ENCODE measurements around the gene NOX5.

Gene NOX5

DNA sequence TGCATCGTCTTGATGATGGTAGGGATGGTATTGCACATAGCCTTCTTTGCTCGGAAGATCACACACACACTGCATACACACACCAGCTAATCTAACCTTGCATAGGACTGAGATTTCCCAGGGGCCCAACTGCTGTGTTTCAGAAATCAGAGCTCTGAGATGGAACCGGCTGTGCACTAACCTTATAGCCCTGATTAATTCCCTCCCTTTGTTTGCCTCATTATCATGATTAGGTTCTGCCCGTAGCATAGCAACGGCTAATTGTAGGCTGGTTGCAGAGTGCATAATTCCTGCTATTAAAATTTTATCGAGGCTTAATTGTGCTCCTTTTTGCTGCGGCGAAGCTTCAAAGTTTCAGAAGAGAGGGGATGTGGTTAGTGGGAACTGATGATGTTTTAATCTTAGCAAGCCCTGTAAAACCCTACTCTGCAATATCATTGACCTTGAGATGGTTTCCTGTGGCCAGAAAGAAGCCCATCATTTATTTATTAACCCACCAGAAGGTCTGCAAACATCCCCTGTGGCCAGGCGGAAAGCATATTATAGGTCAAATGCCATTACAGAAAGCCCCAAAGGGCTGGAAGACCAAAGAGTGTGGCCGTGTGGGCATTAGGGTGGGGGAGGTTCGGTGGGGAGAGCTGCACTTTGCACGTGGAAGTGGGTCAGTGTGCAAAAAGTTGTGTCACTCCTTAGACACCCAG is 89.7 kb downstream of the NOX5 start:
- DNase-seq (ENCODE audit: low read depth), result no peak

GRCh38 chr15:69105451-69105985 is 91.0 kb downstream of the NOX5 start:
- no peak for DNase-seq (ENCODE audit: low read depth)

GRCh38 chr15:69107025-69107620 is 92.6 kb downstream of the NOX5 start:
- DNase-seq (ENCODE audit: low read depth), result peak; percentile 57
